Measurements from ENCODE around the gene GLTP. TPM values are rescaled to one million over a fixed set of nuclear protein-coding genes. Genes with fewer than 3 reads are reported as not detected.

The GLTP gene
- total and polyA plus RNA-seq, 2 of the 4 experiments (the other 2 are of a cell fraction) = 34.4 to 58.4 TPM

DNA sequence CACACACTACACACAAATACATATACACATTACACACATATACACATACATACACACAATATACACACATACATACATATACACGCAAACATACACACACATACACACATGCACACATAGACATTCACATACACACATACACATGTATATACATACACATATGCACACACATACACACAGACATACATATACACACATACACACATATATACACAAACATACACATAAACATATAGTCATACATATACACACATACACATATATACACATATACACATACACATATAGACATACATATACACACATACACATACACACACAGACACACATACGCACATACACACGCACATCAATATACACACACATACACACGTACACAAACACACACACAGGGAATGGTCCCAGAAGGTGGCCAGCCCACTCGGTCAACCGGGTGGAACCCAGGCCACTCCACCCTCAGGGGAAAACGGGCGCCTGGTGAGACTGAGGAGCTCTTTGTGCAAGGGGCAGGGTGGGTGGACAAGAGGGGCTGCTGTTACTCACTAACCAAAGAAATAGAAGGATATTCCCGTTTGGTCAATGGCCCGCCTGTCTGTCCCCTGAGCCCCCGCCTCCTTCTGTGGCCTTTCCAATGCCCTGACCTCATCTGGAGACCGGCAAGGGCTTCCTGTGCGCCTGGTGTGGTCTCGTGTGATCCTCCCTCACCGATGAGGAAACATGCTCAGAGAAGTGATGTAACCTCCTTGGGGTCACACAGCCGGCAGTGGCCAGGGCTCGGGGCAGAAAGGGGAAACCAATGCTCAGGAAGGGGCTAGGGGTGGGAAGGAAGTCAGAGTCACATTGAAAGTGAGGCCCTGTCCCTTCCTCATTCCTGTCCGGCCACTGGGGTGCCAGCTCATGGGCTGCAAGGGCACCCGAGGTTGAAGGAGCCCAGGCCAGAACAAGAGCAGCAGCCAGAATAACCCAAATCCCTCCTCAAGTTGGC lies 52.5 kb downstream of the GLTP start:
- Histone ChIP-seq H4K91ac (ENCODE audit: insufficient read depth, low read depth, low read length) (no peak overlapping the region), H3K79me1 (ENCODE audit: low read depth in 1 of 2, low read length in 2 of 2) (0 out of 4 replicates have a peak, but pooled peaks cover 0 to 3% of the 10 kb centered on the region in 2 experiments), H3K36me3 (ENCODE audit: control insufficient read depth, insufficient read depth, low read length) (no peaks in the 10 kb centered on the region), H2BK20ac (ENCODE audit: low read depth, low read length) (no peak overlapping the region), H3K27me3 (ENCODE audit: control insufficient read depth, insufficient read depth, low read length) (no peaks in the 10 kb centered on the region), H3K23ac (ENCODE audit: low read depth, low read length) (no peak overlapping the region), H3K56ac (ENCODE audit: extremely low read depth, insufficient read depth, low read length) (no peak overlapping the region), H3K9me3 (ENCODE audit: control insufficient read depth, insufficient read depth, low read length) (no peaks in the 10 kb centered on the region), H2AK9ac (replicated peaks; ENCODE audit: low read depth, low read length, poor library complexity) (peak overlapping the region; percentile 52), H2AFZ (replicated peaks; ENCODE audit: low read length, poor library complexity) (peak overlapping the region; percentile 19), H3K4me1 (ENCODE audit: control insufficient read depth, insufficient read depth, low read length) (peaks cover 2% of the 10 kb centered on the region; the same call in 1 of the 2 replicates), H4K20me1 (ENCODE audit: insufficient read depth, low read length) (no peaks in the 10 kb centered on the region; the same call in 1 of the 2 replicates), H3K27ac (ENCODE audit: insufficient read depth, low read length) (no peak overlapping the region), H4K8ac (ENCODE audit: low read depth in 2 of 2, low read length in 2 of 2) (no peak overlapping the region), H3K18ac (ENCODE audit: low read depth, low read length) (no peak overlapping the region), H3K9ac (ENCODE audit: low read depth, low read length) (no peak overlapping the region), H3K14ac (replicated peaks; ENCODE audit: low read depth, low read length) (no peak overlapping the region), H2BK120ac (ENCODE audit: low read depth, low read length) (no peak overlapping the region), H3K4ac (ENCODE audit: low read depth, low read length) (no peak overlapping the region), H4K5ac (ENCODE audit: low read depth, low read length) (no peak overlapping the region), H3K4me2 (ENCODE audit: low read depth, low read length) (no peak overlapping the region), H3K4me3 (ENCODE audit: insufficient read depth, low read depth, low read length) (no peak overlapping the region), H2AK5ac (ENCODE audit: low read depth, low read length) (no peak overlapping the region), H2BK5ac (ENCODE audit: low read depth, low read length, poor library complexity, severe bottlenecking) (peak overlapping the region; percentile 56), H2BK15ac (ENCODE audit: low read depth, low read length) (no peak overlapping the region), H3K9me1 (ENCODE audit: insufficient read depth, low read length) (no peaks in the 10 kb centered on the region)
- no TSS peak for BruUV-seq (replicated peaks)
- dilution Hi-C loops (cut with HindIII; ENCODE audit: low sequenced_read_pairs, unreplicated experiment) (no loop called here), intact Hi-C loops (cut with micrococcal nuclease) (no loop called here), in situ Hi-C loops (cut with MboI; ENCODE audit: low sequenced_read_pairs) (no loop called here)
- ATAC-seq (ENCODE audit: low read depth) = peak; percentile 18; the same call in 1 of the 2 replicates
- DNase-seq = no peak
- TF ChIP-seq CEBPB (IDR thresholded peaks at IDR 0.05; ENCODE audit: low read depth, low read length) = 0 out of 2 replicates have a peak, but pooled peaks have one; percentile 4
- TF ChIP-seq MAZ (IDR thresholded peaks at IDR 0.05; ENCODE audit: borderline replicate concordance, low read depth, low read length) = no peak
- no peak for TF ChIP-seq POLR2A (IDR thresholded peaks at IDR 0.05; ENCODE audit: low read depth, low read length)
- CTCF ChIA-PET = no interaction called here
- WGBS, 2 experiments (ENCODE audit: extremely low coverage in 2 of 2, insufficient read length in 1 of 2) = 48% methylated on average over 6 of the region's 19 CpGs; no CpG with 5 or more reads in 1 of the 2 experiments
- POLR2A ChIA-PET (ENCODE audit: unreplicated experiment) = interaction anchor here (0.6 kb wide), 1 partner anchor 61 kb away, joined by 16 read pairs; no protein-coding TSS in a partner anchor
